ENCODE results near the gene HCN4. TPM values are rescaled to one million over a fixed set of nuclear protein-coding genes. Genes with fewer than 3 reads are reported as not detected.

Gene HCN4
- total RNA-seq, 1 experiment from 2014 or later, result 0.07 TPM

- no peak for TF ChIP-seq CTCF (IDR thresholded peaks at IDR 0.05; ENCODE audit: unreplicated experiment)
- no peaks in the 10 kb centered on the region for H3K36me3 Mint-ChIP-seq (ENCODE audit: insufficient read depth, unreplicated experiment)
- BruUV-seq (replicated peaks), result no TSS peak
- H3K4me3 Mint-ChIP-seq (ENCODE audit: low read depth, unreplicated experiment), result no peak overlapping the region
- no peaks in the 10 kb centered on the region for H3K9me3 Mint-ChIP-seq (ENCODE audit: low read depth, unreplicated experiment)
- H3K27ac Mint-ChIP-seq (ENCODE audit: unreplicated experiment), result no peak overlapping the region
- CTCF ChIA-PET, result no interaction called here
- DNase-seq, result no peak
- H3K27me3 Mint-ChIP-seq (ENCODE audit: unreplicated experiment), result peaks cover 51% of the 10 kb centered on the region
- no peaks in the 10 kb centered on the region for H3K4me1 Mint-ChIP-seq (ENCODE audit: low read depth, unreplicated experiment)
- intact Hi-C loops (cut with micrococcal nuclease; ENCODE audit: unreplicated experiment), result no loop called here
Observed at GRCh38 chr15:73337187-73337586, 31.6 kb downstream of the HCN4 start.

- CTCF ChIA-PET, result no interaction called here
- no peak for DNase-seq
- Mint-ChIP-seq H3K4me3 (ENCODE audit: low read depth, unreplicated experiment) (no peak overlapping the region), H3K27me3 (ENCODE audit: unreplicated experiment) (peaks cover 51% of the 10 kb centered on the region), H3K36me3 (ENCODE audit: insufficient read depth, unreplicated experiment) (no peaks in the 10 kb centered on the region), H3K9me3 (ENCODE audit: low read depth, unreplicated experiment) (no peaks in the 10 kb centered on the region), H3K4me1 (ENCODE audit: low read depth, unreplicated experiment) (no peaks in the 10 kb centered on the region), H3K27ac (ENCODE audit: unreplicated experiment) (no peak overlapping the region)
- BruUV-seq (replicated peaks), result no TSS peak
- TF ChIP-seq CTCF (IDR thresholded peaks at IDR 0.05; ENCODE audit: unreplicated experiment), result no peak
- intact Hi-C loops (cut with micrococcal nuclease; ENCODE audit: unreplicated experiment), result no loop called here
Observed at GRCh38 chr15:73336756-73337155, 32.0 kb downstream of the HCN4 start.

GRCh38 chr15:73335471-73335870, 33.3 kb downstream of the HCN4 start:
- Mint-ChIP-seq H3K9me3 (ENCODE audit: low read depth, unreplicated experiment) (no peaks in the 10 kb centered on the region), H3K4me1 (ENCODE audit: low read depth, unreplicated experiment) (no peaks in the 10 kb centered on the region), H3K27ac (ENCODE audit: unreplicated experiment) (no peak overlapping the region), H3K36me3 (ENCODE audit: insufficient read depth, unreplicated experiment) (no peaks in the 10 kb centered on the region), H3K4me3 (ENCODE audit: low read depth, unreplicated experiment) (no peak overlapping the region), H3K27me3 (ENCODE audit: unreplicated experiment) (peaks cover 46% of the 10 kb centered on the region)
- TF ChIP-seq CTCF (IDR thresholded peaks at IDR 0.05; ENCODE audit: unreplicated experiment), result no peak
- no TSS peak for BruUV-seq (replicated peaks)
- no peak for DNase-seq
- CTCF ChIA-PET, result no interaction called here
- intact Hi-C loops (cut with micrococcal nuclease; ENCODE audit: unreplicated experiment), result no loop called here

- intact Hi-C loops (cut with micrococcal nuclease; ENCODE audit: unreplicated experiment), result no loop called here
- Mint-ChIP-seq H3K36me3 (ENCODE audit: insufficient read depth, unreplicated experiment) (no peaks in the 10 kb centered on the region), H3K27me3 (ENCODE audit: unreplicated experiment) (peaks cover 41% of the 10 kb centered on the region), H3K9me3 (ENCODE audit: low read depth, unreplicated experiment) (no peaks in the 10 kb centered on the region), H3K4me3 (ENCODE audit: low read depth, unreplicated experiment) (no peak overlapping the region), H3K27ac (ENCODE audit: unreplicated experiment) (no peak overlapping the region), H3K4me1 (ENCODE audit: low read depth, unreplicated experiment) (no peaks in the 10 kb centered on the region)
- no TSS peak for BruUV-seq (replicated peaks)
- CTCF ChIA-PET, result no interaction called here
- DNase-seq, result no peak
- no peak for TF ChIP-seq CTCF (IDR thresholded peaks at IDR 0.05; ENCODE audit: unreplicated experiment)
Observed at GRCh38 chr15:73335026-73335425, 33.7 kb downstream of the HCN4 start.

- Mint-ChIP-seq H3K4me1 (ENCODE audit: low read depth, unreplicated experiment) (no peaks in the 10 kb centered on the region), H3K27ac (ENCODE audit: unreplicated experiment) (no peak overlapping the region), H3K4me3 (ENCODE audit: low read depth, unreplicated experiment) (no peak overlapping the region), H3K27me3 (ENCODE audit: unreplicated experiment) (peaks cover 45% of the 10 kb centered on the region), H3K36me3 (ENCODE audit: insufficient read depth, unreplicated experiment) (no peaks in the 10 kb centered on the region), H3K9me3 (ENCODE audit: low read depth, unreplicated experiment) (no peaks in the 10 kb centered on the region)
- CTCF ChIA-PET, result no interaction called here
- no peak for DNase-seq
- intact Hi-C loops (cut with micrococcal nuclease; ENCODE audit: unreplicated experiment), result no loop called here
- BruUV-seq (replicated peaks), result no TSS peak
- no peak for TF ChIP-seq CTCF (IDR thresholded peaks at IDR 0.05; ENCODE audit: unreplicated experiment)
Observed at GRCh38 chr15:73334086-73334485, 34.7 kb downstream of the HCN4 start.

Measured in Calu3 (cell line).